Upper lobe of right lung (tissue), 1 donor: ENCODE results near the gene NINJ2. TPM values are rescaled to one million over a fixed set of nuclear protein-coding genes. Genes with fewer than 3 reads are reported as not detected.

Experiments
- ATAC-seq: fragments of 200-7000 bp; cut with Tn5 transposase; one replicate; pipeline ENCODE4 v1.9.1; 2020; ENCODE audit warnings: mild to moderate bottlenecking, moderate library complexity
- DNase-seq: peaks from one replicate; pipeline ENCODE4 v3.0.0-alpha.2; 2020
- H3K27ac ChIP-seq: fragments of 200-600 bp; one replicate; pipeline ENCODE4 v1.8.0; 2022
- H3K27me3 ChIP-seq: fragments of 200-600 bp; one replicate; pipeline ENCODE4 v1.8.0; 2022; ENCODE audit warnings: mild to moderate bottlenecking
- H3K36me3 ChIP-seq: fragments of 200-600 bp; one replicate; pipeline ENCODE4 v1.8.0; 2022
- H3K4me1 ChIP-seq: fragments of 200-600 bp; one replicate; pipeline ENCODE4 v1.8.0; 2022
- H3K4me3 ChIP-seq: fragments of 200-600 bp; one replicate; pipeline ENCODE4 v1.8.0; 2022; ENCODE audit warnings: mild to moderate bottlenecking
- H3K9me3 ChIP-seq: fragments of 200-600 bp; one replicate; pipeline ENCODE4 v1.8.0; 2022
- intact Hi-C: fragments of 100-400 bp; cut with DNase I; formaldehyde crosslinking; loops from one replicate; pipeline ENCODE4 v1.11.0; 2022
- total RNA-seq: library from RNA; stranded (reverse); fragmentation: NEBNext Ultra II Directional; extraction: Animal tissue kit (Norgen Biotek cat#: 25700); gene quantifications from one replicate; pipeline ENCODE4 v1.2.1, GENCODE V29; 2021
- TF ChIP-seq, protein P1 (sequence below): fragments of 200-600 bp; IDR thresholded peaks from one replicate; pipeline ENCODE4 v1.8.0; 2022; ENCODE audit warnings: antibody characterized with exemption
- donor health status: DM: no; HTN: yes; CAD: no; lungs with severe emphysema.

Gene NINJ2
- total RNA-seq, 1 donor from 2014 or later, result 23.4 TPM

DNA sequence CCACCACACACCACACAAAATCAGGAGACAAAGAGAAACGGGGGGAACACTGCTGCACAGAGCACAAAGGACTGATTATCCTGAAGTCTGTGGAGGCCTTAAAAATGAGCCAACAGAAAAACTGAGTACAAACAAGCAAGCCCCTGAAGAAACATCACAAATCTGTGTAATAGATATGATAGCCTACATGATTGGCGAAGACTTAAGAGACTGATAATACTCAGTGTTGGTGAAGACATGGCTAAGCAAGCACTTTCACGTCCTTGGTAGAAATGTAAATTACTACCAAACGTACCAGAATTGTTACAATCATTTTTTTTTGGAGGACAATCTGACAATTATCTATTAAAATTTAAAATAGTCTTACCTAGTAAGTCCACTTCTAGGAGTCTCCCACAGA is 74.6 kb downstream of the NINJ2 start:
- no peaks in the 10 kb centered on the region for H3K4me1 ChIP-seq
- H3K36me3 ChIP-seq, result no peaks in the 10 kb centered on the region
- no peak overlapping the region for H3K27ac ChIP-seq
- TF ChIP-seq, protein P1, sequence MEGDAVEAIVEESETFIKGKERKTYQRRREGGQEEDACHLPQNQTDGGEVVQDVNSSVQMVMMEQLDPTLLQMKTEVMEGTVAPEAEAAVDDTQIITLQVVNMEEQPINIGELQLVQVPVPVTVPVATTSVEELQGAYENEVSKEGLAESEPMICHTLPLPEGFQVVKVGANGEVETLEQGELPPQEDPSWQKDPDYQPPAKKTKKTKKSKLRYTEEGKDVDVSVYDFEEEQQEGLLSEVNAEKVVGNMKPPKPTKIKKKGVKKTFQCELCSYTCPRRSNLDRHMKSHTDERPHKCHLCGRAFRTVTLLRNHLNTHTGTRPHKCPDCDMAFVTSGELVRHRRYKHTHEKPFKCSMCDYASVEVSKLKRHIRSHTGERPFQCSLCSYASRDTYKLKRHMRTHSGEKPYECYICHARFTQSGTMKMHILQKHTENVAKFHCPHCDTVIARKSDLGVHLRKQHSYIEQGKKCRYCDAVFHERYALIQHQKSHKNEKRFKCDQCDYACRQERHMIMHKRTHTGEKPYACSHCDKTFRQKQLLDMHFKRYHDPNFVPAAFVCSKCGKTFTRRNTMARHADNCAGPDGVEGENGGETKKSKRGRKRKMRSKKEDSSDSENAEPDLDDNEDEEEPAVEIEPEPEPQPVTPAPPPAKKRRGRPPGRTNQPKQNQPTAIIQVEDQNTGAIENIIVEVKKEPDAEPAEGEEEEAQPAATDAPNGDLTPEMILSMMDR, result no peak
- H3K27me3 ChIP-seq, result no peaks in the 10 kb centered on the region
- ATAC-seq (no peak), DNase-seq (no peak)
- H3K4me3 ChIP-seq, result no peak overlapping the region
- intact Hi-C loops, result no loop called here
- no peaks in the 10 kb centered on the region for H3K9me3 ChIP-seq

DNA sequence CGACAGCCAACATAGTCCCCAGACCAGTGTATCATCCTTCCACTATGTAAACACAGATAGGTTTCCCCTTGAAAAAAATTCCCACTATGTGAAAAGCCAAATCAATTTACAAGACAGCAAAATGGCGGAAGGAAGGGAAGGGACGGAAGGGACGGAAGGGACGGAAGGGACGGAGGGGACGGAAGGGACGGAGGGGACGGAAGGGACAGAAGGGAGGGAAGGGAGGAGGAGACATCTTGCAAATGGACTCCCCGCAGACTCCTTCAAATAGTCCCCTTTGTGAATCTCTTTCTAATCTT is 75.3 kb downstream of the NINJ2 start:
- DNase-seq, result no peak
- Histone ChIP-seq H3K9me3 (no peaks in the 10 kb centered on the region), H3K27me3 (no peaks in the 10 kb centered on the region), H3K4me1 (no peaks in the 10 kb centered on the region), H3K27ac (no peak overlapping the region), H3K36me3 (no peaks in the 10 kb centered on the region), H3K4me3 (no peak overlapping the region)
- intact Hi-C loops, result no loop called here
- no peak for ATAC-seq
- TF ChIP-seq, protein P1, result no peak

DNA sequence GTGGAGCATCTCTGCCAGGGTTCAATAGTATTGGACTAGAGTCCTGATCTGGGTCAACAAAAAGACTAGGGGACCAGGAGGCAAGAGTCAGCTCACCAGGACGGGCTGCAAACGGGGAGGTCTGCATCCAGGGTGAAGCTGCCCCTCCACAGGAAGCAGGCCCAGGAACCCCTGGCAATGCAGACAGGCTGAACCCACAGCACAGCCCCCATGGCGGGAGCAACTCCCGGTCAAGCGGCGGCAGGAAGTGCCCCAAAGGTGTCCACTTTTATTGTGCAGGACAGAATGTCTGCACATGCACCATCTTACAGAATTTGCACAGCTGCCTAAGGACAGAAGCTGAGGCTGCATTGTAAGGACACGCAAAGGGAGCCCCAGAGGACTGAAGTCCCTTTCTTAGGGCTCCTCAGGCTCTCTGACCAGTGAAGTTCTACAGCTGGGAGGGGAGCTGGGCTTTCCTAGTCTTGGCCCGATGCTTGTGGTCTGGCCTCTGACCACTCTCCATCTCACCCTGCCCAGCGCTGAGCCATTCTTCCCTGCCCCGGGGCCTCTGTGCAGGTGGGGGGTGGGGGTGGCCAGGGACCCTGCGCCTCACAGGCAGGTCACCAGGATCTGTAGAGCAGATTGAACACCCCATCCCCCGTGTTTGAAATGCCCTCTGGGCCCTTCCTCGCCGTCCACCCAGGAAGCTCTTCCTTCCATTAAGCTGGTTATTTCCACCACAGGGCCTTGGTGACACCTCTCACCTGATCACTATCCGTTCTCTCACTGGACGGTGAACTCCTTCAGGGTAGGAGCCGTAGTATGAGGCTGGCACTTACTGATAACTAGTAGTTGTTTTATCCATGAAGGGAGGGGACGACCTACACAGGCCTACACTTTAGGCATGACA is 75.9 kb downstream of the NINJ2 start:
- TF ChIP-seq, protein P1, result no peak
- H3K27me3 ChIP-seq, result no peaks in the 10 kb centered on the region
- intact Hi-C loops, result no loop called here
- no peaks in the 10 kb centered on the region for H3K9me3 ChIP-seq
- no peaks in the 10 kb centered on the region for H3K36me3 ChIP-seq
- DNase-seq (no peak), ATAC-seq (no peak)
- no peak overlapping the region for H3K4me3 ChIP-seq
- H3K27ac ChIP-seq, result no peak overlapping the region
- H3K4me1 ChIP-seq, result no peaks in the 10 kb centered on the region

DNA sequence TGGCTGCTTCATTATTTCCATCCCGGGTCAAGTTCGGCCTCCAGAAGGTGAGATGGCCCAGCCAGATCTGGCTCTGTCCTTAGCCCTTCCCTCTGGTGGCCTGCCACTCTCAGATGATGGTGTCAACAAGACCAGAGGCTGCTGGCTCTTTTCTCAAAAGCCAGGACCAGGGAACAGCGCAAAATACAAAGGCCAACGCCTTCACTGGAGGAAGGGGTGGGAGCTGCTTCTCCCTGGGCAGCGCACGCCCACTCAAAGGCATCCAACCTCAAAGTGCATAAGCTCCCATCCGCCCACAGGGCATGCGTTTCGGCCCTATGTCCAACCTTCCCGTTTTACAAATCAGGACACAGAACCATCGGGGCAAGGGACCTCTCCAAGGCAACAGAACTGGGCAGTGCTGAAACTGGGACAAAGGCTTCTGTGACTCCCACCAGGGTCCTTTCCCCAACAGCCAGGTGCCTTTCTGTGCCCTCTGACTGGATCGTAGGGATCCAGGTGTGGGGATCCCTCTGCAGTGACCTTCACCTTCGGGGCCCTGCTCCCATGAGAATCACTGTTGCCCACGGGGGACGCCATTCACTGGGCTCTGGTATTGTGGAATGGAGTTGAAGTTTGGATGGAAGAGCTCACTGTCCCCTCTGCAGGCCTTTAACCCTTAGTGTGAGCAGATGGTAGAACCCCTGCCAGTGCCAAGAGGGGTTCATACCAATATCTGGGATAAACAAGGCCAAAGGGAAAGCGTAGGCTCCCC is 76.8 kb downstream of the NINJ2 start:
- Histone ChIP-seq H3K27ac (no peak overlapping the region), H3K4me3 (no peak overlapping the region), H3K9me3 (no peaks in the 10 kb centered on the region), H3K4me1 (no peaks in the 10 kb centered on the region), H3K36me3 (no peaks in the 10 kb centered on the region), H3K27me3 (no peaks in the 10 kb centered on the region)
- ATAC-seq, result peak; percentile 64
- intact Hi-C loops, result no loop called here
- DNase-seq, result no peak
- TF ChIP-seq, protein P1, result no peak

DNA sequence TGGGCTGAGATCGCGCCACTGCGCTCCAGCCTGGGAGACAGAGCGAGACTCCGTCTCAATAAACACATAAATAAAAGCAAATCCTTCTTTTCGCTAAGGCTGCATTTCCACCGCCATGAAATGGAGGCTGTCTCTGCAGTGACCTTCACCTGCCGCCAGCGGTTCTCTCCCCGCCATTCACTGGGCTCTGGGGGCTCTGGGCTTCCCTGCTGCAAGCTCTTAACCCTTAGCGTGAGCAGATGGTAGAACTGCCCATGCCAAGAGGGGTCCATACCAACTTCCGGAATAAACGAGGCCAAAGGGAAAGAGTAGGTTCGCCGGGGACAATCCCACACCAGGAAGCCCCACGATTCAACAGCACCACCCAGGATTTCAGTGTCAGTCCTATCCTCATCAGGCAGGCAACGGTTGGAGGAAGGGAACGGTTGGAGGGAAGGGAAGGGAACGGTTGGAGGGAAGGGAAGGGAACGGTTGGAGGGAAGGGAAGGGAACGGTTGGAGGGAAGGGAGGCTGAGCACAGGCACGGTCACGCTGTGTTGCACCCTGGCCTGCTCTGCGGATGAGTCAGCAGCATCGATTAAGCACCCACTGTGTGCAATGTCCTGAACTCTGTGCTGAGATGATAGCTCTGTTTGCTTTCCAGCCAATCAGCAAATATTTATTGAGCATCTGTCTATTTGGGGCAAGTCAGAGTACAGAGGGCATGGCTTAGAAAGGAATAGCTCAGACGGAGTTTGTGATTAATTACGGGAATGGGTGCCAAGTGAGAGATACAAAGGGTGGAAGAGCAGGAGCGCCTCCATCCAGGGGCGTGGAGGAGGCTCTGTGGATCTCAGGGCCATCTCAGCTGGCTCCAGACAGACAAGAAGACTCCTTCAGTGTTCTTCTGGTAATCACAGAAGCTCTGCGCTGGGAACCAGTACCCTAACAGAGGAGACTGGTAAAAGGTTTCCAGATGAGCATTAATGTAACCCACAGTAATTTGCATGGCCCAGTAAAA is 77.9 kb downstream of the NINJ2 start:
- H3K27ac ChIP-seq, result no peak overlapping the region
- H3K27me3 ChIP-seq, result no peaks in the 10 kb centered on the region
- TF ChIP-seq, protein P1, result no peak
- H3K9me3 ChIP-seq, result no peaks in the 10 kb centered on the region
- intact Hi-C loops, result no loop called here
- no peak for ATAC-seq
- H3K4me1 ChIP-seq, result no peaks in the 10 kb centered on the region
- H3K36me3 ChIP-seq, result no peaks in the 10 kb centered on the region
- no peak for DNase-seq
- H3K4me3 ChIP-seq, result no peak overlapping the region
